ENCODE results near the gene TCAF1. TPM values are rescaled to one million over a fixed set of nuclear protein-coding genes. Genes with fewer than 3 reads are reported as not detected.

Gene TCAF1
- total RNA-seq, 1 experiment from 2014 or later, result 58.4 TPM

GRCh38 chr7:143902332-143902899 lies 440 bp upstream of the TCAF1 start:
- intact Hi-C loops (cut with micrococcal nuclease), result loop anchor here (5.0 to 10.0 kb wide), 2 partner anchors 122 to 225 kb away; no protein-coding TSS in a partner anchor
- peak overlapping the region; percentile 83 for H3K27ac ChIP-seq (ENCODE audit: low read depth, low read length)
- peaks cover 42% of the 10 kb centered on the region for H3K79me2 ChIP-seq (ENCODE audit: insufficient read depth, low read length)
- H3K27me3 ChIP-seq (ENCODE audit: insufficient read depth, low read length), result no peaks in the 10 kb centered on the region
- H3K9me2 ChIP-seq (ENCODE audit: insufficient read depth), result no peaks in the 10 kb centered on the region
- TF ChIP-seq ATF3 (IDR thresholded peaks at IDR 0.05) (no peak), ELF1 (IDR thresholded peaks at IDR 0.05; ENCODE audit: borderline replicate concordance, low read depth) (no peak), CBX3 (IDR thresholded peaks at IDR 0.05; ENCODE audit: low read depth) (no peak), CTCF (IDR thresholded peaks at IDR 0.05 in 2 of 3, conservative IDR thresholded peaks at IDR 0.05 in 1 of 3; ENCODE audit: borderline replicate concordance in 1 of 3, insufficient read depth in 1 of 3, low read depth in 2 of 3, low read length in 2 of 3) (no peak), EZH2 (IDR thresholded peaks at IDR 0.05) (no peak), ZNF274 (IDR thresholded peaks at IDR 0.05; ENCODE audit: low read depth, low read length) (no peak), SIN3A (IDR thresholded peaks at IDR 0.05; ENCODE audit: low read depth) (no peak), REST (IDR thresholded peaks at IDR 0.05; ENCODE audit: low read depth) (no peak), POLR2A (IDR thresholded peaks at IDR 0.05; ENCODE audit: borderline replicate concordance, extremely low read depth, insufficient read depth, insufficient read length) (no peak), TCF7L2 (IDR thresholded peaks at IDR 0.05; ENCODE audit: borderline replicate concordance, extremely low read depth, insufficient read depth, insufficient read length) (no peak), YY1 (IDR thresholded peaks at IDR 0.05; ENCODE audit: extremely low read depth, insufficient replicate concordance, low read depth, low read length) (no peak)
- POLR2A ChIA-PET, result interaction anchor here (1.1 to 1.8 kb wide), 3 partner anchors 9 to 17 kb away, joined by 5 to 10 read pairs (median 8); no protein-coding TSS in a partner anchor
- H3K9ac ChIP-seq (ENCODE audit: low read length), result peak overlapping the region; percentile 89
- peak overlapping the region; percentile 92 for H3K4me2 ChIP-seq (ENCODE audit: low read length)
- H2AFZ ChIP-seq (ENCODE audit: low read depth, low read length, poor library complexity, severe bottlenecking), result peak overlapping the region; percentile 43
- CTCF ChIA-PET, result interaction anchor here (1.0 to 2.3 kb wide), 8 partner anchors 10 to 508 kb away, joined by 3 to 28 read pairs (median 4); no protein-coding TSS in a partner anchor
- RAD21 ChIA-PET (ENCODE audit: low non-redundant PET in 1 of 2, low total read pairs in 2 of 2, uncharacterized antibody in 2 of 2, unreplicated experiment in 2 of 2), result no interaction called here
- DNase-seq (ENCODE audit: low read depth, low spot score) (no peak), ATAC-seq (no peak)
- H4K20me1 ChIP-seq (ENCODE audit: insufficient read depth), result no peaks in the 10 kb centered on the region
- no peaks in the 10 kb centered on the region for H3K9me3 ChIP-seq (ENCODE audit: control insufficient read depth in 1 of 2, insufficient read depth in 1 of 2, low read depth in 1 of 2, low read length in 2 of 2)
- H3K36me3 ChIP-seq (ENCODE audit: control insufficient read depth in 1 of 2, insufficient read depth in 2 of 2, low read length in 2 of 2), result no peaks in the 10 kb centered on the region
- H3K4me3 ChIP-seq (replicated peaks in 1 of 2; ENCODE audit: low read depth in 1 of 2, low read length in 2 of 2), result peak overlapping the region; percentile 86 to 91
- peaks cover 8 to 18% of the 10 kb centered on the region in 2 experiments for H3K4me1 ChIP-seq (ENCODE audit: control insufficient read depth in 1 of 2, insufficient read depth in 2 of 2, low read length in 2 of 2)
- BruUV-seq (replicated peaks), result no TSS peak
